ENCODE results near the gene BDKRB2. TPM values are rescaled to one million over a fixed set of nuclear protein-coding genes. Genes with fewer than 3 reads are reported as not detected.

The BDKRB2 gene
- total and polyA plus RNA-seq, 2 experiments from 2014 or later = 0.14 to 0.21 TPM

DNA sequence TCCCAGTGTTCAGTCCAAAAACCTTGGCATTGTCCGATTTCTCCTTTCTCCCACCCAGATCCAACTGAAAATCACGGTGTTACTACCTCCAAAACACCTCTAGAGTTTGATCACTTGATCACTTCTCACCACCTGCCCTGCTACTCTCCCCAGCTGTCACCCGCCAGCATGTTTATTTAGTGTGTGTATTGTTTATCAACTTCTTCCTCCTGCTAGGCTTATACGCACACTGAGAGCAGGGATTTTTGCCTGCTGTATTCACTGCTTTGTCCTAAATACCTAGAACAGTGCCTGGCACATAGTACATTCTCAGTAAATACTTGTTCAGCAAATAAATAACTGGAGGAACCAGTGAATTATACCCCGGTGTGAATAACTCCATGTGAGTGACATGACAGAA, 56.4 kb downstream of the BDKRB2 start:
- Mint-ChIP-seq H3K27ac (no peak overlapping the region), H3K9me3 (no peaks in the 10 kb centered on the region; the same call in 1 of the 3 replicates), H3K36me3 (ENCODE audit: low read depth) (no peaks in the 10 kb centered on the region), H3K4me3 (no peak overlapping the region), H3K27me3 (ENCODE audit: insufficient read depth, low read depth, poor library complexity) (peaks cover 6% of the 10 kb centered on the region), H3K4me1 (no peaks in the 10 kb centered on the region)
- Histone ChIP-seq H4K20me1 (replicated peaks; ENCODE audit: insufficient read depth) (no peaks in the 10 kb centered on the region), H3K4me3 (no peak overlapping the region), H3K27ac (ENCODE audit: low read depth) (no peak overlapping the region), H3K36me3 (ENCODE audit: insufficient read depth) (no peaks in the 10 kb centered on the region), H3K27me3 (ENCODE audit: insufficient read depth) (no peaks in the 10 kb centered on the region), H2AFZ (no peak overlapping the region), H3K4me1 (ENCODE audit: insufficient read depth) (no peaks in the 10 kb centered on the region), H3K9me2 (ENCODE audit: insufficient read depth) (no peaks in the 10 kb centered on the region), H3K79me2 (replicated peaks; ENCODE audit: insufficient read depth) (no peaks in the 10 kb centered on the region), H3F3A (replicated peaks; ENCODE audit: low read depth) (no peaks in the 10 kb centered on the region), H3K4me2 (no peak overlapping the region)
- no peak for ATAC-seq
- TF ChIP-seq, protein P1, sequence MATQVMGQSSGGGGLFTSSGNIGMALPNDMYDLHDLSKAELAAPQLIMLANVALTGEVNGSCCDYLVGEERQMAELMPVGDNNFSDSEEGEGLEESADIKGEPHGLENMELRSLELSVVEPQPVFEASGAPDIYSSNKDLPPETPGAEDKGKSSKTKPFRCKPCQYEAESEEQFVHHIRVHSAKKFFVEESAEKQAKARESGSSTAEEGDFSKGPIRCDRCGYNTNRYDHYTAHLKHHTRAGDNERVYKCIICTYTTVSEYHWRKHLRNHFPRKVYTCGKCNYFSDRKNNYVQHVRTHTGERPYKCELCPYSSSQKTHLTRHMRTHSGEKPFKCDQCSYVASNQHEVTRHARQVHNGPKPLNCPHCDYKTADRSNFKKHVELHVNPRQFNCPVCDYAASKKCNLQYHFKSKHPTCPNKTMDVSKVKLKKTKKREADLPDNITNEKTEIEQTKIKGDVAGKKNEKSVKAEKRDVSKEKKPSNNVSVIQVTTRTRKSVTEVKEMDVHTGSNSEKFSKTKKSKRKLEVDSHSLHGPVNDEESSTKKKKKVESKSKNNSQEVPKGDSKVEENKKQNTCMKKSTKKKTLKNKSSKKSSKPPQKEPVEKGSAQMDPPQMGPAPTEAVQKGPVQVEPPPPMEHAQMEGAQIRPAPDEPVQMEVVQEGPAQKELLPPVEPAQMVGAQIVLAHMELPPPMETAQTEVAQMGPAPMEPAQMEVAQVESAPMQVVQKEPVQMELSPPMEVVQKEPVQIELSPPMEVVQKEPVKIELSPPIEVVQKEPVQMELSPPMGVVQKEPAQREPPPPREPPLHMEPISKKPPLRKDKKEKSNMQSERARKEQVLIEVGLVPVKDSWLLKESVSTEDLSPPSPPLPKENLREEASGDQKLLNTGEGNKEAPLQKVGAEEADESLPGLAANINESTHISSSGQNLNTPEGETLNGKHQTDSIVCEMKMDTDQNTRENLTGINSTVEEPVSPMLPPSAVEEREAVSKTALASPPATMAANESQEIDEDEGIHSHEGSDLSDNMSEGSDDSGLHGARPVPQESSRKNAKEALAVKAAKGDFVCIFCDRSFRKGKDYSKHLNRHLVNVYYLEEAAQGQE (IDR thresholded peaks at IDR 0.05; ENCODE audit: unreplicated experiment) = no peak
- TF ChIP-seq ZNF331 (CRISPR knock-in tag; IDR thresholded peaks at IDR 0.05; ENCODE audit: low read depth) (no peak), CREB1 (CRISPR knock-in tag; IDR thresholded peaks at IDR 0.05; ENCODE audit: low read depth) (no peak), STAT1 (IDR thresholded peaks at IDR 0.05; ENCODE audit: unreplicated experiment) (no peak), EZH2 (IDR thresholded peaks at IDR 0.05; ENCODE audit: low read depth, unreplicated experiment) (no peak), JUNB (IDR thresholded peaks at IDR 0.05; ENCODE audit: unreplicated experiment) (no peak)
- TF ChIP-seq, protein P2, sequence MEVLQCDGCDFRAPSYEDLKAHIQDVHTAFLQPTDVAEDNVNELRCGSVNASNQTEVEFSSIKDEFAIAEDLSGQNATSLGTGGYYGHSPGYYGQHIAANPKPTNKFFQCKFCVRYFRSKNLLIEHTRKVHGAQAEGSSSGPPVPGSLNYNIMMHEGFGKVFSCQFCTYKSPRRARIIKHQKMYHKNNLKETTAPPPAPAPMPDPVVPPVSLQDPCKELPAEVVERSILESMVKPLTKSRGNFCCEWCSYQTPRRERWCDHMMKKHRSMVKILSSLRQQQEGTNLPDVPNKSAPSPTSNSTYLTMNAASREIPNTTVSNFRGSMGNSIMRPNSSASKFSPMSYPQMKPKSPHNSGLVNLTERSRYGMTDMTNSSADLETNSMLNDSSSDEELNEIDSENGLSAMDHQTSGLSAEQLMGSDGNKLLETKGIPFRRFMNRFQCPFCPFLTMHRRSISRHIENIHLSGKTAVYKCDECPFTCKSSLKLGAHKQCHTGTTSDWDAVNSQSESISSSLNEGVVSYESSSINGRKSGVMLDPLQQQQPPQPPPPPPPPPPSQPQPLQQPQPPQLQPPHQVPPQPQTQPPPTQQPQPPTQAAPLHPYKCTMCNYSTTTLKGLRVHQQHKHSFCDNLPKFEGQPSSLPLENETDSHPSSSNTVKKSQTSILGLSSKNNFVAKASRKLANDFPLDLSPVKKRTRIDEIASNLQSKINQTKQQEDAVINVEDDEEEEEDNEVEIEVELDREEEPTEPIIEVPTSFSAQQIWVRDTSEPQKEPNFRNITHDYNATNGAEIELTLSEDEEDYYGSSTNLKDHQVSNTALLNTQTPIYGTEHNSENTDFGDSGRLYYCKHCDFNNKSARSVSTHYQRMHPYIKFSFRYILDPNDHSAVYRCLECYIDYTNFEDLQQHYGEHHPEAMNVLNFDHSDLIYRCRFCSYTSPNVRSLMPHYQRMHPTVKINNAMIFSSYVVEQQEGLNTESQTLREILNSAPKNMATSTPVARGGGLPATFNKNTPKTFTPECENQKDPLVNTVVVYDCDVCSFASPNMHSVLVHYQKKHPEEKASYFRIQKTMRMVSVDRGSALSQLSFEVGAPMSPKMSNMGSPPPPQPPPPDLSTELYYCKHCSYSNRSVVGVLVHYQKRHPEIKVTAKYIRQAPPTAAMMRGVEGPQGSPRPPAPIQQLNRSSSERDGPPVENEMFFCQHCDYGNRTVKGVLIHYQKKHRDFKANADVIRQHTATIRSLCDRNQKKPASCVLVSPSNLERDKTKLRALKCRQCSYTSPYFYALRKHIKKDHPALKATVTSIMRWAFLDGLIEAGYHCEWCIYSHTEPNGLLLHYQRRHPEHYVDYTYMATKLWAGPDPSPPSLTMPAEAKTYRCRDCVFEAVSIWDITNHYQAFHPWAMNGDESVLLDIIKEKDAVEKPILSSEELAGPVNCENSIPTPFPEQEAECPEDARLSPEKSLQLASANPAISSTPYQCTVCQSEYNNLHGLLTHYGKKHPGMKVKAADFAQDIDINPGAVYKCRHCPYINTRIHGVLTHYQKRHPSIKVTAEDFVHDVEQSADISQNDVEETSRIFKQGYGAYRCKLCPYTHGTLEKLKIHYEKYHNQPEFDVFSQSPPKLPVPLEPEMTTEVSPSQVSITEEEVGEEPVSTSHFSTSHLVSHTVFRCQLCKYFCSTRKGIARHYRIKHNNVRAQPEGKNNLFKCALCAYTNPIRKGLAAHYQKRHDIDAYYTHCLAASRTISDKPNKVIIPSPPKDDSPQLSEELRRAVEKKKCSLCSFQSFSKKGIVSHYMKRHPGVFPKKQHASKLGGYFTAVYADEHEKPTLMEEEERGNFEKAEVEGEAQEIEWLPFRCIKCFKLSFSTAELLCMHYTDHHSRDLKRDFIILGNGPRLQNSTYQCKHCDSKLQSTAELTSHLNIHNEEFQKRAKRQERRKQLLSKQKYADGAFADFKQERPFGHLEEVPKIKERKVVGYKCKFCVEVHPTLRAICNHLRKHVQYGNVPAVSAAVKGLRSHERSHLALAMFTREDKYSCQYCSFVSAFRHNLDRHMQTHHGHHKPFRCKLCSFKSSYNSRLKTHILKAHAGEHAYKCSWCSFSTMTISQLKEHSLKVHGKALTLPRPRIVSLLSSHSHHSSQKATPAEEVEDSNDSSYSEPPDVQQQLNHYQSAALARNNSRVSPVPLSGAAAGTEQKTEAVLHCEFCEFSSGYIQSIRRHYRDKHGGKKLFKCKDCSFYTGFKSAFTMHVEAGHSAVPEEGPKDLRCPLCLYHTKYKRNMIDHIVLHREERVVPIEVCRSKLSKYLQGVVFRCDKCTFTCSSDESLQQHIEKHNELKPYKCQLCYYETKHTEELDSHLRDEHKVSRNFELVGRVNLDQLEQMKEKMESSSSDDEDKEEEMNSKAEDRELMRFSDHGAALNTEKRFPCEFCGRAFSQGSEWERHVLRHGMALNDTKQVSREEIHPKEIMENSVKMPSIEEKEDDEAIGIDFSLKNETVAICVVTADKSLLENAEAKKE (CRISPR knock-in tag; IDR thresholded peaks at IDR 0.05) = no peak
- TF ChIP-seq, protein P3, sequence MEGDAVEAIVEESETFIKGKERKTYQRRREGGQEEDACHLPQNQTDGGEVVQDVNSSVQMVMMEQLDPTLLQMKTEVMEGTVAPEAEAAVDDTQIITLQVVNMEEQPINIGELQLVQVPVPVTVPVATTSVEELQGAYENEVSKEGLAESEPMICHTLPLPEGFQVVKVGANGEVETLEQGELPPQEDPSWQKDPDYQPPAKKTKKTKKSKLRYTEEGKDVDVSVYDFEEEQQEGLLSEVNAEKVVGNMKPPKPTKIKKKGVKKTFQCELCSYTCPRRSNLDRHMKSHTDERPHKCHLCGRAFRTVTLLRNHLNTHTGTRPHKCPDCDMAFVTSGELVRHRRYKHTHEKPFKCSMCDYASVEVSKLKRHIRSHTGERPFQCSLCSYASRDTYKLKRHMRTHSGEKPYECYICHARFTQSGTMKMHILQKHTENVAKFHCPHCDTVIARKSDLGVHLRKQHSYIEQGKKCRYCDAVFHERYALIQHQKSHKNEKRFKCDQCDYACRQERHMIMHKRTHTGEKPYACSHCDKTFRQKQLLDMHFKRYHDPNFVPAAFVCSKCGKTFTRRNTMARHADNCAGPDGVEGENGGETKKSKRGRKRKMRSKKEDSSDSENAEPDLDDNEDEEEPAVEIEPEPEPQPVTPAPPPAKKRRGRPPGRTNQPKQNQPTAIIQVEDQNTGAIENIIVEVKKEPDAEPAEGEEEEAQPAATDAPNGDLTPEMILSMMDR (conservative IDR thresholded peaks at IDR 0.05; ENCODE audit: low read depth in 2 of 2) = no peak
- TF ChIP-seq, protein P4, sequence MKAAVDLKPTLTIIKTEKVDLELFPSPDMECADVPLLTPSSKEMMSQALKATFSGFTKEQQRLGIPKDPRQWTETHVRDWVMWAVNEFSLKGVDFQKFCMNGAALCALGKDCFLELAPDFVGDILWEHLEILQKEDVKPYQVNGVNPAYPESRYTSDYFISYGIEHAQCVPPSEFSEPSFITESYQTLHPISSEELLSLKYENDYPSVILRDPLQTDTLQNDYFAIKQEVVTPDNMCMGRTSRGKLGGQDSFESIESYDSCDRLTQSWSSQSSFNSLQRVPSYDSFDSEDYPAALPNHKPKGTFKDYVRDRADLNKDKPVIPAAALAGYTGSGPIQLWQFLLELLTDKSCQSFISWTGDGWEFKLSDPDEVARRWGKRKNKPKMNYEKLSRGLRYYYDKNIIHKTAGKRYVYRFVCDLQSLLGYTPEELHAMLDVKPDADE (IDR thresholded peaks at IDR 0.05) = no peak
- DNase-seq (ENCODE audit: low spot score) = no peak

Measured in GM23338 (cell line).